ENCODE data around the gene ALKAL2. TPM values are rescaled to one million over a fixed set of nuclear protein-coding genes. Genes with fewer than 3 reads are reported as not detected.
"Not testable (repeated sequence)": the region's sequence is repeated elsewhere in the genome, so short reads cannot be mapped to it uniquely, and the experiment has no call there.

The ALKAL2 gene
- not detected for total RNA-seq

GRCh38 chr2:287911-288757 is at the start of gene ALKAL2:
Gene ALKAL2 (minus strand): TSS chr2:288091. CDS start chr2:287835, 256 bp downstream.
- Mint-ChIP-seq H3K27me3 (peaks cover 27% of the 10 kb centered on the region), H3K4me3 (peak within 1 kb of the TSS; percentile 51), H3K36me3 (ENCODE audit: low read depth) (peaks cover 11% of the 10 kb centered on the region), H3K4me1 (no peaks in the 10 kb centered on the region), H3K9me3 (no peaks in the 10 kb centered on the region), H3K27ac (no peak within 1 kb of the TSS)
- ATAC-seq (replicated peaks), result no peak

DNA sequence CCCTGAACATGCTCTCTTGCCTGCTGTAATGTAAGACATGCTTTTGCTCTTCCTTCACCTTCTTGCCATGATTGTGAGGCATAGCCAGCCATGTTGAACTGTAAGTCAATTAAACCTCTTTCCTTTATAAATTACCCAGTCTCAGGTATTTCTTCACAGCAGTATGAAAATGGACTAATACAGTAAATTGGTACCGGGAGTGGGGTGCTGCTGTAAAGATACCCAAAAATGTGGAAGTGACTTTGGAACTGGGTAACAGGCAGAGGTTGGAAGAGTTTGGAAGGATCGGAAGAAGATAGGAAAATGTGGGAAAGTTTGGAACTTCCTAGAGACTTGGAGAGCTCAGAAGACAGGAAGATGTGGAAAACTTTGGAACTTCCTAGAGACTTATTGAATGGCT is 49.1 kb upstream of the ALKAL2 start:
- Mint-ChIP-seq H3K27me3 (peaks cover 39% of the 10 kb centered on the region), H3K9me3 (peaks cover 18% of the 10 kb centered on the region)
- ATAC-seq (replicated peaks); H3K27ac Mint-ChIP-seq; H3K36me3 Mint-ChIP-seq (ENCODE audit: low read depth); H3K4me1 Mint-ChIP-seq; H3K4me3 Mint-ChIP-seq: not testable (repeated sequence)

GRCh38 chr2:336360-336759 is 48.5 kb upstream of the ALKAL2 start:
- no peak for ATAC-seq (replicated peaks)
- no peak overlapping the region for H3K4me3 Mint-ChIP-seq
- H3K4me1 Mint-ChIP-seq, result no peaks in the 10 kb centered on the region
- peaks cover 34% of the 10 kb centered on the region for H3K27me3 Mint-ChIP-seq
- H3K27ac Mint-ChIP-seq, result no peak overlapping the region
- H3K36me3 Mint-ChIP-seq (ENCODE audit: low read depth), result no peaks in the 10 kb centered on the region
- H3K9me3 Mint-ChIP-seq, result peaks cover 18% of the 10 kb centered on the region

DNA sequence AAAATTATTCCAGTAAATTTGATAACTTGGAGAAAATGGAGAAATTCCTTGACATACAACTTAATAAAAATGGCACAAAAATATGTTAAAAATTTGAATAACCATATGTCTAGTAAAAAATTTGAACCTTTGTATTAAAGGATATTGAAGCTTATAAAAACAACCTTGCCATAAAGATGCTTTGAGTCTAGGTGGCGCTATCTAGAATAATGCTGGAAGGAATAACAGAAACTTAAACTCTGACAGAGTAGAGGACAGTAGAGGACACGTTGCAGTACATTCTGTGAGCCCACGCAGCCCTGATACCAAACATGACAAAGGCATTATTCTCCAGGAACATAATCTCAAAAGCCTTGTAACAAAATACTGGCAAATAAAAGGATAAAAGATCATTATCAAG is 44.7 kb upstream of the ALKAL2 start:
- H3K9me3 Mint-ChIP-seq, result peaks cover 13% of the 10 kb centered on the region
- H3K4me3 Mint-ChIP-seq, result no peak overlapping the region
- no peaks in the 10 kb centered on the region for H3K4me1 Mint-ChIP-seq
- ATAC-seq (replicated peaks), result no peak
- H3K36me3 Mint-ChIP-seq (ENCODE audit: low read depth), result no peaks in the 10 kb centered on the region
- peaks cover 28% of the 10 kb centered on the region for H3K27me3 Mint-ChIP-seq
- H3K27ac Mint-ChIP-seq, result no peak overlapping the region

GRCh38 chr2:328761-329160 is 40.9 kb upstream of the ALKAL2 start:
- Mint-ChIP-seq H3K36me3 (ENCODE audit: low read depth) (no peaks in the 10 kb centered on the region), H3K4me1 (no peaks in the 10 kb centered on the region), H3K9me3 (peaks cover 9% of the 10 kb centered on the region), H3K4me3 (no peak overlapping the region), H3K27ac (no peak overlapping the region), H3K27me3 (peaks cover 33% of the 10 kb centered on the region)
- ATAC-seq (replicated peaks), result no peak

- Mint-ChIP-seq H3K9me3 (peaks cover 15% of the 10 kb centered on the region), H3K27ac (no peak overlapping the region), H3K4me1 (peaks cover 12% of the 10 kb centered on the region), H3K4me3 (no peak overlapping the region), H3K27me3 (peaks cover 22% of the 10 kb centered on the region), H3K36me3 (ENCODE audit: low read depth) (peaks cover 14% of the 10 kb centered on the region)
- ATAC-seq (replicated peaks), result no peak
Measured at GRCh38 chr2:323035-323434, 35.1 kb upstream of the ALKAL2 start.

DNA sequence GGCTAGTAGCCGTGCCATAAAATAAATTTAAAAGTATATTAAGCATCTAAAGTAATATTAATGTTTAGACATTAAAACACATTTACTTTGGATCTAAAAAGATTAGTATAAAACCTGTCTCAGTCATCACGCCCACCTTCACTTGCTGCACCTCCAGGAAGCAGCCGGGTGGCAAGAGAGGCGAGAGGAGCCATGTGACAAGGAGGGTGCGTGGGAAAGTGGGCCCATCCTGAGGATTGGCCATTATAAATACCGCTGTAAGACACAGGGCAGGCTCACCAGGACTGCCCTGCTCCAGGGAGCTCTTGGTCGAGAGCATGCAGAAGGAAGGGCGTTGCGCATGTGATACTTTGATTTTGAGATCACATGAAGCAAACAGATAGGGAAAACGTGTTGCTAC is 34.4 kb upstream of the ALKAL2 start:
- ATAC-seq (replicated peaks), result no peak
- Mint-ChIP-seq H3K36me3 (ENCODE audit: low read depth) (peaks cover 17% of the 10 kb centered on the region), H3K27me3 (peaks cover 22% of the 10 kb centered on the region), H3K9me3 (peaks cover 13% of the 10 kb centered on the region), H3K27ac (no peak overlapping the region), H3K4me3 (no peak overlapping the region), H3K4me1 (peaks cover 19% of the 10 kb centered on the region)

DNA sequence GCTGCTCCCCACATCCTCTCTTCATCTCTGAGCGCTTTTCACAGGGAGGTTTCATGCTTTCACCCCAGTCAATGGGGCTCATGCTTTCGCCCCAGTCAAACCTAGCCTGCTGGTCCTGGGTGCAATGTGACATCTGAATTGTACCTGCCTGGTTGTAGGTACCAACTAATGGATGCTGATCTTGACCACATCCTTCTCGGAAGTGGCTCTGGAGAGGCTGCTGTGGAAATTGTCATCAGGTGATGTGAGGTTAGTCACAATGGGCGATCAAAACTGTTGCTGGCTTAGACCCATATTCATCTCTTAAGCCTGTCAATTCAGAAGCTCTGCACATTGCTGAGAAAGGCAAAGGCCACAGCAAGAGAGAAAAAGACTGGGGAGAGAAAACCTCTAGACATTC is 32.7 kb upstream of the ALKAL2 start:
- ATAC-seq (replicated peaks), result no peak
- Mint-ChIP-seq H3K27ac (no peak overlapping the region), H3K9me3 (peaks cover 7% of the 10 kb centered on the region), H3K36me3 (ENCODE audit: low read depth) (peaks cover 17% of the 10 kb centered on the region), H3K4me3 (no peak overlapping the region), H3K4me1 (peaks cover 22% of the 10 kb centered on the region), H3K27me3 (peaks cover 13% of the 10 kb centered on the region)

- peak overlapping the region; percentile 100 for H3K27ac Mint-ChIP-seq
- H3K4me3 Mint-ChIP-seq, result peak overlapping the region; percentile 77
- peaks cover 7% of the 10 kb centered on the region for H3K27me3 Mint-ChIP-seq
Measured at GRCh38 chr2:319059-319600, 31.2 kb upstream of the ALKAL2 start.

DNA sequence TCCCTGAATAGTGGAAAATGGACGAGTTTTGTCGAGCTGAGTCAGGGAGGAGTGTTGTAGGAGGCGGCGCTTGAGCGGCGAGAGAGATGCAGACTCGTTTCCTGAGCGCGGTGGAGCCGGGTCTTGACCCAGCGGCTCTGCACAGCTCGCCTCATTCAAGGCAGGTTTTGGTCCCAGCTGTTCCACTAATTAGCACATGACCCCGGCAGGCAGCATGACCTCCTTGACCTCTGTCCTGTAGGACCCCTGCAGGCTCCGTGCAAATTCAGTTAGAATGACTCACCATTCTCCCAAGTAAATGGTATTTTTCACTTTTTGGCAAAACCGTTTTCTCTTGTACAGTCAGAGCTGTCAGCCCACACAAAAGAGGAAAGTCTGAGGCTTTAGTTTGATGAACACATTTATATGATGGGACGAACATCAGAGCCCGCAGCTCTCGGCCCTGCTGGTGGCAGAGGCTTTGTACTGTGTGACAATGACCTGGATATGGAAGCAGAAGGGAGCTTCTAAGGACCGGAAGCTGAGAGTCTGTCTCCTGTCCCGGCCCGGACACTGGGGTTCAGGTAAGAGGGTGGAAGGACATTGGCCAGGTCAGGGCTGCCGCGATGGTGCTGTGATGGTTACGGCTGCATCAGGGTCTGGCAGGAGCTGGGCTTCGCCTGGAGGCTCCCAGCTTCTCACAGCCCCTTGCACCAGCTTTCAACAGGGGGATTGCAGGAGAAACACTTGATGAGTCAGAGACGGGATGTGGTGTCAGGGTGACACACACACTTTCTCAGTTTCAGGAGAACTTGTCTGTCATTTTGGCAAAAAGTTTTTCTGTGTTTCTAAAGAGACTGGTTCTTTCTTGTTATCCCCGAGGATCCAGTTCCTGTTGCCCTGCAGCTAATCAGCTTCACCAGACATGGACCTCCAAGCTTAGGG is 29.9 kb upstream of the ALKAL2 start:
- H3K4me1 Mint-ChIP-seq, result peaks cover 22% of the 10 kb centered on the region
- peaks cover 10% of the 10 kb centered on the region for H3K27me3 Mint-ChIP-seq
- peaks cover 7% of the 10 kb centered on the region for H3K9me3 Mint-ChIP-seq
- ATAC-seq (replicated peaks), result peak; percentile 88
- peaks cover 17% of the 10 kb centered on the region for H3K36me3 Mint-ChIP-seq (ENCODE audit: low read depth)
- H3K4me3 Mint-ChIP-seq, result peak overlapping the region; percentile 77
- H3K27ac Mint-ChIP-seq, result peak overlapping the region; percentile 100

More at GRCh38 chr2:319059-319600, 31.2 kb upstream of the ALKAL2 start:
- Mint-ChIP-seq H3K4me1 (peaks cover 22% of the 10 kb centered on the region), H3K9me3 (peaks cover 7% of the 10 kb centered on the region), H3K36me3 (ENCODE audit: low read depth) (peaks cover 17% of the 10 kb centered on the region)
- ATAC-seq (replicated peaks), result no peak

GRCh38 chr2:316381-316780 is 28.5 kb upstream of the ALKAL2 start:
- Mint-ChIP-seq H3K36me3 (ENCODE audit: low read depth) (peaks cover 17% of the 10 kb centered on the region), H3K27me3 (peaks cover 4% of the 10 kb centered on the region), H3K9me3 (peaks cover 7% of the 10 kb centered on the region), H3K4me1 (peaks cover 22% of the 10 kb centered on the region), H3K27ac (no peak overlapping the region), H3K4me3 (no peak overlapping the region)
- no peak for ATAC-seq (replicated peaks)

DNA sequence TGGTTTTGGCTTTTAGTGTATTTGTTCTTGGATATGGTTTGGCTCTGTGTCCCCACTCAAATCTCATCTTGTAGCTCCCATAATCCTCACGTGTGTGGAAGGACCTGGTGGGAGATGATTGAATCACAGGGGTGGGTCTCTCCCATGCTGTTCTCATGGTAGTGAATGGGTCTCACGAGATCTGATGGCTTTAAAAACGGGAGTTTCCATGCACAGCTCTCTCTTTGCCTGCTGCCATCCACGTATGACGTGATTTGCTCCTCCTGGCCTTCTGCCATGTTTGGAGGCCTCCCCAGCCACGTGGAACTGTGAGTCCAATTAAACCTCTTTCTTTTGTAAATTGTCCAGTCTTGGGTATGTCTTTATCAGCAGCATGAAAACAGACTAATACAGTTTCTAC is 28.0 kb upstream of the ALKAL2 start:
- peaks cover 22% of the 10 kb centered on the region for H3K4me1 Mint-ChIP-seq

DNA sequence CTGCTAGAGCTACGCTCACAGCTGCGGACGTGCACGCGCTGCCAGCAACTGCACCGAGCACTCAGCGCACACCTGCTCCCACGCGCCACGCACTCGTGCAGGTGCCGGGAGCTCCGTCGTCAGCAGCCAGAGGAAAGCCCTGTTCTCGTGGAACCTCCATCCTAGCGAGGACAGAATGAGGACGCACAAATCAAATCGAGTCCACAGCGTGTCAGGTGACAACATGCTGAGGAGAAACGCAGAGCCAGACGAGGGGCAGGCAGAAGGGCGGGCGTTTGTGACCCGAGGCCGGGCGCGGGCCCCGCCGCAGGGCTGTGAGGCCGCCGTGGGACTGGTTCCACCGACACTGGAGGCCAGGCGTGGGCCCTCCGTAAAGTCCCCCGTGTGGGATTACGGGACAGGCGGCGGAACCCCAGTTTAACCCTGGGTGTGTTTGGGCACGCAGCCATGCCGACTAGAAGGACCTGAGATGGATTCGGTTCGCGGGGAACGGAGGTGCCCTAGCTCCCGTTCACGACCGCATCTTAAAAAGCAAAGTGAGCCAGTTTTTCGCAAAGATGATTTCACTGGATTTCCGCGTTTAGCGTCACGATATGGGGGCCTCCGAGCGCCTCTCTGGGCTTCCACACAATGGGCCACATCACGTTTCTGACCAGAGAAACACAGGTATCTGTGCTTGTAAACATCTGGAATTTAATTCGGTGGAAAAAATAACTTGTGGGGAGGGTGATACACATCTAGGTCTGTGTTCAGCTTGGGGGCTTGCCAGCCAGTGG is 26.9 kb upstream of the ALKAL2 start:
- peaks cover 4% of the 10 kb centered on the region for H3K27me3 Mint-ChIP-seq
- H3K27ac Mint-ChIP-seq, result no peak overlapping the region
- ATAC-seq (replicated peaks), result no peak
- H3K4me3 Mint-ChIP-seq, result no peak overlapping the region
- peaks cover 7% of the 10 kb centered on the region for H3K9me3 Mint-ChIP-seq
- H3K4me1 Mint-ChIP-seq, result peaks cover 22% of the 10 kb centered on the region
- H3K36me3 Mint-ChIP-seq (ENCODE audit: low read depth), result peaks cover 17% of the 10 kb centered on the region

More for the DNA sequence above, 28.0 kb upstream of the ALKAL2 start:
- H3K4me3 Mint-ChIP-seq; H3K27ac Mint-ChIP-seq; H3K9me3 Mint-ChIP-seq; ATAC-seq (replicated peaks); H3K27me3 Mint-ChIP-seq: not testable (repeated sequence)
- peaks cover 17% of the 10 kb centered on the region for H3K36me3 Mint-ChIP-seq (ENCODE audit: low read depth)

DNA sequence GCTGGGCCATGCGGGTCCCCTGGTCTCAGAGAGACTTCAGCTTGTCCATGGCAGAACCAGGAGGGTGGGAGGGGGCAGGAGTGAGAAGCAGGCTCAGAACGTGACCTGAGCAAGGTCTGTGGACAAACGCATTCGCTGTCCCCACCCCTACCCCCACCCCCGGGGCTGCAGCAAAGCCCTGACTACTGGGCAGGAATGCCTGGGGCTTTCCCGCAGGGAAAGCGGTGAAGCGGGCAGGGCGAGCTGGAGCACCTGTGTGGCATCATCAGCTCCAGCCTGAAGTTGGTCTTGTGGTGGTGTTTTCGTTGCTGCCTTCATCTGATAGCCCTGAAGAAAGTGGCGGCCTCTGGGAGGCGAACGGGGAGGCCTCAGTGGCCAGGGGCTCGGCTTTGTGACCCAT is 26.1 kb upstream of the ALKAL2 start:
- Mint-ChIP-seq H3K36me3 (ENCODE audit: low read depth) (peaks cover 13% of the 10 kb centered on the region), H3K27ac (no peak overlapping the region), H3K9me3 (peaks cover 5% of the 10 kb centered on the region), H3K4me3 (no peak overlapping the region), H3K27me3 (peaks cover 4% of the 10 kb centered on the region), H3K4me1 (peaks cover 20% of the 10 kb centered on the region)
- ATAC-seq (replicated peaks), result no peak

Measured in activated T-helper 17 cell treated with anti-CD3 and anti-CD28 coated beads, Interleukin-2, amount 50 U/mL, for 72 hours (primary cell).